Fibroblast of lung (primary cell): ENCODE results near the gene ERBB4. TPM values are rescaled to one million over a fixed set of nuclear protein-coding genes. Genes with fewer than 3 reads are reported as not detected.

ENCODE experiments used
- DNase-seq, 2 donors: peaks; one replicate each; pipeline versions ENCODE4 v3.0.0 to v3.0.0-alpha.2; 2010; ENCODE audit warnings: low read depth in 2 of 2
- H2AFZ ChIP-seq: 2 replicates; pipeline ENCODE4 v1.5.1; 2012; ENCODE audit warnings: low read length, control low read depth, inconsistent platforms
- H3K27ac ChIP-seq: 2 replicates; pipeline ENCODE4 v1.5.1; 2011; ENCODE audit warnings: low read length, control low read depth; ENCODE audit not compliant: insufficient read depth
- H3K27me3 ChIP-seq: 2 replicates; pipeline ENCODE4 v1.5.1; 2011; ENCODE audit warnings: mild to moderate bottlenecking, low read length; ENCODE audit not compliant: control insufficient read depth, insufficient read depth
- H3K36me3 ChIP-seq: 2 replicates; pipeline ENCODE4 v1.5.1; 2011; ENCODE audit warnings: low read length; ENCODE audit not compliant: control insufficient read depth, insufficient read depth
- H3K4me1 ChIP-seq: 2 replicates; pipeline ENCODE4 v1.5.1; 2011; ENCODE audit warnings: low read length; ENCODE audit not compliant: control insufficient read depth, insufficient read depth; ENCODE audit errors: extremely low read depth
- H3K4me2 ChIP-seq: 2 replicates; pipeline ENCODE4 v1.5.1; 2011; ENCODE audit warnings: low read length, control low read depth; ENCODE audit not compliant: insufficient read depth; ENCODE audit errors: extremely low read depth
- H3K4me3 ChIP-seq, 4 experiments: fragments of 200-600 bp in 1 of 4; sonication (generic) in 1 of 4; replicated peaks in 1 of 4; 2 replicates each; pipeline ENCODE4 v1.5.1; 2011 to 2016; ENCODE audit warnings: low read length in 4 of 4, low read depth in 3 of 4, mild to moderate bottlenecking in 3 of 4, control low read depth in 2 of 4, inconsistent platforms in 1 of 4, mixed read lengths in 1 of 4; ENCODE audit not compliant: insufficient read depth in 1 of 4; ENCODE audit errors: control extremely low read depth in 1 of 4
- H3K79me2 ChIP-seq: 2 replicates; pipeline ENCODE4 v1.5.1; 2012; ENCODE audit warnings: mild to moderate bottlenecking, low read length, inconsistent platforms; ENCODE audit not compliant: control insufficient read depth, insufficient read depth
- H3K9ac ChIP-seq: 2 replicates; pipeline ENCODE4 v1.5.1; 2011; ENCODE audit warnings: mild to moderate bottlenecking, low read length, control low read depth; ENCODE audit not compliant: insufficient read depth
- H3K9me3 ChIP-seq: 2 replicates; pipeline ENCODE4 v1.5.1; 2012; ENCODE audit warnings: low read depth, low read length; ENCODE audit not compliant: control insufficient read depth, insufficient read depth
- H4K20me1 ChIP-seq: 2 replicates; pipeline ENCODE4 v1.5.1; 2011; ENCODE audit warnings: low read length; ENCODE audit not compliant: control insufficient read depth, insufficient read depth; ENCODE audit errors: extremely low read depth
- CTCF ChIP-seq, 2 donors: IDR thresholded peaks in 1 of 2; conservative IDR thresholded peaks in 1 of 2; 1 replicate in 1 of 2; 2 replicates in 1 of 2; pipeline ENCODE4 v1.5.1; 2011 to 2012; ENCODE audit warnings: low read length in 2 of 2, control low read depth in 1 of 2, inconsistent platforms in 1 of 2, low read depth in 1 of 2, mild to moderate bottlenecking in 1 of 2
- EZH2 ChIP-seq: IDR thresholded peaks from 2 replicates; pipeline ENCODE4 v1.5.1; 2012; ENCODE audit warnings: low read length, control low read depth, mild to moderate bottlenecking; ENCODE audit errors: missing control alignments
- polyA plus RNA-seq, 2 donors: library from polyadenylated mRNA; depleted of rRNA in 1 of 2; stranded (reverse) in 1 of 2; unstranded in 1 of 2; fragments of >200 nt; gene quantifications; 2 replicates each; pipeline ENCODE4 v1.2.1, GENCODE V29; 2011 to 2012; ENCODE audit warnings: missing spikeins in 1 of 2
- total RNA-seq: library from RNA; depleted of rRNA; stranded (reverse); fragments of >200 nt; gene quantifications from 2 replicates; pipeline ENCODE4 v1.2.1, GENCODE V29; 2014

ERBB4 gene
- total and polyA plus RNA-seq, 2 donors (not counting 1 experiment from before 2014, with no cell fraction given), result 0.08 to 0.17 TPM

- no peak for DNase-seq
- Histone ChIP-seq H3K9me3 (no peaks in the 10 kb centered on the region), H3K27ac (no peak overlapping the region), H2AFZ (no peak overlapping the region), H3K4me3 (no peak overlapping the region), H4K20me1 (no peaks in the 10 kb centered on the region), H3K79me2 (no peaks in the 10 kb centered on the region), H3K4me2 (no peak overlapping the region), H3K27me3 (no peaks in the 10 kb centered on the region), H3K4me1 (no peaks in the 10 kb centered on the region), H3K9ac (no peak overlapping the region), H3K36me3 (no peaks in the 10 kb centered on the region)
- TF ChIP-seq CTCF (conservative IDR thresholded peaks at IDR 0.05 in 1 of 2, IDR thresholded peaks at IDR 0.05 in 1 of 2; ENCODE audit: low read depth in 1 of 2, low read length in 2 of 2) (no peak), EZH2 (no peak)
These were observed 1209.2 kb downstream of the ERBB4 start for GRCh38 chr2:211329421-211329820.

- Histone ChIP-seq H2AFZ (no peak overlapping the region), H3K27me3 (no peaks in the 10 kb centered on the region), H3K9ac (no peak overlapping the region), H3K9me3 (no peaks in the 10 kb centered on the region), H3K4me2 (no peak overlapping the region), H3K4me1 (no peaks in the 10 kb centered on the region), H3K27ac (no peak overlapping the region), H3K79me2 (no peaks in the 10 kb centered on the region), H4K20me1 (no peaks in the 10 kb centered on the region), H3K4me3 (no peak overlapping the region), H3K36me3 (no peaks in the 10 kb centered on the region)
- DNase-seq, result no peak
- no peak for TF ChIP-seq EZH2
- no peak for TF ChIP-seq CTCF (conservative IDR thresholded peaks at IDR 0.05 in 1 of 2, IDR thresholded peaks at IDR 0.05 in 1 of 2; ENCODE audit: low read depth in 1 of 2, low read length in 2 of 2)
These were observed 1210.5 kb downstream of the ERBB4 start for GRCh38 chr2:211328126-211328525.
